Skeletal muscle tissue (tissue), 4 donors: ENCODE measurements around the gene ZNF600. TPM values are rescaled to one million over a fixed set of nuclear protein-coding genes. Genes with fewer than 3 reads are reported as not detected.
"Not testable (repeated sequence)": the region's sequence is repeated elsewhere in the genome, so short reads cannot be mapped to it uniquely, and the experiment has no call there.

Experiments
- H3K27ac ChIP-seq: one replicate; pipeline ENCODE4 v1.7.0; 2013; ENCODE audit warnings: mild to moderate bottlenecking, low read depth, low read length, inconsistent platforms
- H3K27me3 ChIP-seq, 3 donors: one replicate each; pipeline ENCODE4 v1.7.0; 2013; ENCODE audit warnings: low read length in 3 of 3; ENCODE audit not compliant: control insufficient read depth in 3 of 3, insufficient read depth in 3 of 3
- H3K36me3 ChIP-seq, 3 donors: one replicate each; pipeline ENCODE4 v1.7.0; 2013; ENCODE audit warnings: low read length in 3 of 3; ENCODE audit not compliant: control insufficient read depth in 3 of 3, insufficient read depth in 3 of 3
- H3K4me1 ChIP-seq, 3 donors: one replicate each; pipeline ENCODE4 v1.7.0; 2013; ENCODE audit warnings: low read length in 3 of 3, mild to moderate bottlenecking in 3 of 3; ENCODE audit not compliant: control insufficient read depth in 3 of 3, insufficient read depth in 3 of 3
- H3K4me3 ChIP-seq, 3 donors: one replicate each; pipeline ENCODE4 v1.7.0; 2013; ENCODE audit warnings: low read length in 3 of 3
- H3K9ac ChIP-seq, 3 donors: one replicate each; pipeline ENCODE4 v1.7.0; 2013; ENCODE audit warnings: low read length in 3 of 3, mild to moderate bottlenecking in 3 of 3, moderate library complexity in 2 of 3, low read depth in 1 of 3
- H3K9me3 ChIP-seq, 3 donors: one replicate each; pipeline ENCODE4 v1.7.0; 2013; ENCODE audit warnings: low read length in 3 of 3; ENCODE audit not compliant: control insufficient read depth in 3 of 3
- total RNA-seq: library from RNA; depleted of rRNA; stranded (reverse); fragments of >200 nt; gene quantifications from one replicate; pipeline ENCODE4 v1.2.3, GENCODE V29; 2014
- donor health status: Osteomylitis.

Gene ZNF600
- total RNA-seq, 1 donor from 2014 or later: 2.1 TPM

- Histone ChIP-seq H3K4me1 (no peaks in the 10 kb centered on the region), H3K36me3 (no peaks in the 10 kb centered on the region), H3K9ac (no peak overlapping the region), H3K9me3 (no peaks in the 10 kb centered on the region), H3K27ac (no peak overlapping the region), H3K4me3 (no peak overlapping the region), H3K27me3 (no peaks in the 10 kb centered on the region)
Measured at GRCh38 chr19:52743091-52743490, 43.5 kb downstream of the ZNF600 start.

- Histone ChIP-seq H3K4me3 (no peak overlapping the region), H3K4me1 (no peaks in the 10 kb centered on the region), H3K27me3 (no peaks in the 10 kb centered on the region), H3K27ac (no peak overlapping the region), H3K9me3 (no peaks in the 10 kb centered on the region), H3K9ac (no peak overlapping the region), H3K36me3 (no peaks in the 10 kb centered on the region)
Measured at GRCh38 chr19:52742516-52742915, 44.1 kb downstream of the ZNF600 start.

- no peak overlapping the region for H3K27ac ChIP-seq
- no peaks in the 10 kb centered on the region for H3K27me3 ChIP-seq
- H3K9me3 ChIP-seq: no peaks in the 10 kb centered on the region
Measured at GRCh38 chr19:52741951-52742485, 44.6 kb downstream of the ZNF600 start.

GRCh38 chr19:52741371-52741770, 45.2 kb downstream of the ZNF600 start:
- H3K27me3 ChIP-seq, H3K4me1 ChIP-seq, H3K36me3 ChIP-seq, H3K27ac ChIP-seq, H3K9ac ChIP-seq, H3K4me3 ChIP-seq, H3K9me3 ChIP-seq: not testable (repeated sequence)

More at GRCh38 chr19:52741951-52742485, 44.6 kb downstream of the ZNF600 start:
- H3K4me3 ChIP-seq: no peak overlapping the region
- no peak overlapping the region for H3K9ac ChIP-seq
- H3K4me1 ChIP-seq: no peaks in the 10 kb centered on the region
- H3K36me3 ChIP-seq: no peaks in the 10 kb centered on the region

- Histone ChIP-seq H3K4me1 (peaks cover 8 to 9% (median 8%) of the 10 kb centered on the region in 3 donors), H3K36me3 (no peaks in the 10 kb centered on the region), H3K4me3 (no peak overlapping the region), H3K27ac (no peak overlapping the region), H3K9me3 (no peaks in the 10 kb centered on the region), H3K27me3 (no peaks in the 10 kb centered on the region), H3K9ac (no peak overlapping the region)
Measured at GRCh38 chr19:52739576-52739975, 47.0 kb downstream of the ZNF600 start.

GRCh38 chr19:52735734-52736133, 50.9 kb downstream of the ZNF600 start:
- peak overlapping the region; percentile 61 to 89 (median 73) for H3K9ac ChIP-seq
- no peaks in the 10 kb centered on the region for H3K36me3 ChIP-seq
- H3K4me3 ChIP-seq: peak overlapping the region; percentile 88 to 94 (median 91)

GRCh38 chr19:52734893-52735661, 51.5 kb downstream of the ZNF600 start, which contains the start of gene ZNF611:
ZNF611 (minus strand) TSS chr19:52735044; CDS start chr19:52715894, 19,150 bp downstream.
- peak within 1 kb of the TSS; percentile 88 to 94 (median 91) for H3K4me3 ChIP-seq
- H3K27ac ChIP-seq: peak within 1 kb of the TSS; percentile 76
- H3K27me3 ChIP-seq: no peaks in the 10 kb centered on the region
- peak within 1 kb of the TSS; percentile 89 to 91 (median 89) for H3K9ac ChIP-seq
- H3K36me3 ChIP-seq: no peaks in the 10 kb centered on the region
- H3K9me3 ChIP-seq: no peaks in the 10 kb centered on the region
- peaks cover 12 to 15% (median 14%) of the 10 kb centered on the region in 3 donors for H3K4me1 ChIP-seq

More at GRCh38 chr19:52735734-52736133, 50.9 kb downstream of the ZNF600 start:
- no peaks in the 10 kb centered on the region for H3K27me3 ChIP-seq
- H3K27ac ChIP-seq: peak overlapping the region; percentile 76
- no peaks in the 10 kb centered on the region for H3K9me3 ChIP-seq
- peaks cover 12 to 15% (median 14%) of the 10 kb centered on the region in 3 donors for H3K4me1 ChIP-seq

- Histone ChIP-seq H3K27me3 (no peaks in the 10 kb centered on the region), H3K27ac (peak overlapping the region; percentile 64), H3K9me3 (no peaks in the 10 kb centered on the region), H3K4me1 (peaks cover 12 to 15% (median 14%) of the 10 kb centered on the region in 3 donors), H3K9ac (peak overlapping the region; percentile 89 to 91 (median 89)), H3K4me3 (peak overlapping the region; percentile 88 to 94 (median 91)), H3K36me3 (no peaks in the 10 kb centered on the region)
Measured at GRCh38 chr19:52734331-52734892, 52.2 kb downstream of the ZNF600 start.

GRCh38 chr19:52726051-52726450, 60.5 kb downstream of the ZNF600 start:
- not testable (repeated sequence) for H3K4me3 ChIP-seq, H3K9me3 ChIP-seq, H3K27me3 ChIP-seq, H3K4me1 ChIP-seq, H3K27ac ChIP-seq, H3K9ac ChIP-seq
- H3K36me3 ChIP-seq: peaks cover 4 to 11% (median 9%) of the 10 kb centered on the region in 3 donors

GRCh38 chr19:52725528-52725961, 61.0 kb downstream of the ZNF600 start:
- Histone ChIP-seq H3K27ac (no peak overlapping the region), H3K36me3 (peaks cover 4 to 11% (median 9%) of the 10 kb centered on the region in 3 donors), H3K9ac (no peak overlapping the region), H3K27me3 (no peaks in the 10 kb centered on the region), H3K9me3 (no peaks in the 10 kb centered on the region), H3K4me3 (no peak overlapping the region), H3K4me1 (no peaks in the 10 kb centered on the region)
